Astrocyte (in vitro differentiated cells and primary cell): ENCODE results near the gene PPP2R5C. TPM values are rescaled to one million over a fixed set of nuclear protein-coding genes. Genes with fewer than 3 reads are reported as not detected.

Experiments
- DNase-seq: peaks from one replicate; pipeline ENCODE4 v3.0.0-alpha.2; 2010; ENCODE audit warnings: low read depth
- FAIRE-seq: peaks from 2 replicates; lab custom pipeline; 2011; peaks lifted over from hg19 to GRCh38; lab: Jason Lieb, UNC
- H2AFZ ChIP-seq: 2 replicates; pipeline ENCODE4 v1.6.0; 2012; ENCODE audit warnings: low read depth, low read length, inconsistent platforms
- H3K27ac ChIP-seq: 2 replicates; pipeline ENCODE4 v1.5.1; 2011; ENCODE audit warnings: low read depth, low read length, inconsistent platforms
- H3K27me3 ChIP-seq: 2 replicates; pipeline ENCODE4 v1.6.0; 2011; ENCODE audit warnings: low read length, inconsistent platforms; ENCODE audit not compliant: insufficient read depth
- H3K36me3 ChIP-seq: 2 replicates; pipeline ENCODE4 v1.5.1; 2011; ENCODE audit warnings: low read length, inconsistent platforms; ENCODE audit not compliant: insufficient read depth
- H3K4me1 ChIP-seq: 2 replicates; pipeline ENCODE4 v1.5.1; 2011; ENCODE audit warnings: low read length, inconsistent platforms; ENCODE audit not compliant: insufficient read depth
- H3K4me2 ChIP-seq: 2 replicates; pipeline ENCODE4 v1.6.0; 2012; ENCODE audit warnings: low read length, inconsistent platforms
- H3K4me3 ChIP-seq: 2 replicates; pipeline ENCODE4 v1.5.1; 2011; ENCODE audit warnings: low read depth, mild to moderate bottlenecking, low read length, inconsistent platforms; ENCODE audit not compliant: insufficient read depth
- H3K79me2 ChIP-seq: 2 replicates; pipeline ENCODE4 v1.6.0; 2012; ENCODE audit warnings: mild to moderate bottlenecking, low read length, inconsistent platforms; ENCODE audit not compliant: insufficient read depth
- H3K9ac ChIP-seq: 2 replicates; pipeline ENCODE4 v1.6.0; 2012; ENCODE audit warnings: mild to moderate bottlenecking, low read length, inconsistent platforms
- H3K9me3 ChIP-seq: 2 replicates; pipeline ENCODE4 v1.5.1; 2012; ENCODE audit warnings: low read depth, mild to moderate bottlenecking, low read length, inconsistent platforms; ENCODE audit not compliant: insufficient read depth
- H4K20me1 ChIP-seq: 2 replicates; pipeline ENCODE4 v1.6.0; 2012; ENCODE audit warnings: low read length, inconsistent platforms; ENCODE audit not compliant: insufficient read depth
- H3K27ac Mint-ChIP-seq: one replicate; pipeline ENCODE4 v1.8.0; 2021; ENCODE audit warnings: mild to moderate bottlenecking, mixed read lengths; ENCODE audit not compliant: unreplicated experiment
- H3K27me3 Mint-ChIP-seq: one replicate; pipeline ENCODE4 v1.8.0; 2021; ENCODE audit warnings: low read depth, mixed read lengths; ENCODE audit not compliant: unreplicated experiment
- H3K36me3 Mint-ChIP-seq: one replicate; pipeline ENCODE4 v1.8.0; 2021; ENCODE audit warnings: low read depth, mixed read lengths; ENCODE audit not compliant: unreplicated experiment
- H3K4me1 Mint-ChIP-seq: one replicate; pipeline ENCODE4 v1.8.0; 2021; ENCODE audit warnings: low read depth, mixed read lengths; ENCODE audit not compliant: unreplicated experiment
- H3K4me3 Mint-ChIP-seq: one replicate; pipeline ENCODE4 v1.8.0; 2021; ENCODE audit warnings: mild to moderate bottlenecking, moderate library complexity, mixed read lengths; ENCODE audit not compliant: unreplicated experiment
- H3K9me3 Mint-ChIP-seq: one replicate; pipeline ENCODE4 v1.8.0; 2021; ENCODE audit warnings: mild to moderate bottlenecking, mixed read lengths; ENCODE audit not compliant: unreplicated experiment
- EZH2 ChIP-seq: IDR thresholded peaks from 2 replicates; pipeline ENCODE4 v1.6.1; 2012; ENCODE audit warnings: mild to moderate bottlenecking, low read length, inconsistent platforms; ENCODE audit not compliant: insufficient read depth
- total RNA-seq: library from RNA; stranded (reverse); gene quantifications from 2 replicates; pipeline ENCODE4 v1.2.1, GENCODE V29; 2021
- TF ChIP-seq, protein P1 (sequence below): IDR thresholded peaks from 2 replicates; pipeline ENCODE4 v1.5.1; 2011; ENCODE audit warnings: low read depth, mild to moderate bottlenecking, inconsistent platforms, low read length, moderate library complexity; ENCODE audit not compliant: insufficient read depth

Gene PPP2R5C
- total RNA-seq, 1 donor from 2014 or later, result 102 TPM

DNA sequence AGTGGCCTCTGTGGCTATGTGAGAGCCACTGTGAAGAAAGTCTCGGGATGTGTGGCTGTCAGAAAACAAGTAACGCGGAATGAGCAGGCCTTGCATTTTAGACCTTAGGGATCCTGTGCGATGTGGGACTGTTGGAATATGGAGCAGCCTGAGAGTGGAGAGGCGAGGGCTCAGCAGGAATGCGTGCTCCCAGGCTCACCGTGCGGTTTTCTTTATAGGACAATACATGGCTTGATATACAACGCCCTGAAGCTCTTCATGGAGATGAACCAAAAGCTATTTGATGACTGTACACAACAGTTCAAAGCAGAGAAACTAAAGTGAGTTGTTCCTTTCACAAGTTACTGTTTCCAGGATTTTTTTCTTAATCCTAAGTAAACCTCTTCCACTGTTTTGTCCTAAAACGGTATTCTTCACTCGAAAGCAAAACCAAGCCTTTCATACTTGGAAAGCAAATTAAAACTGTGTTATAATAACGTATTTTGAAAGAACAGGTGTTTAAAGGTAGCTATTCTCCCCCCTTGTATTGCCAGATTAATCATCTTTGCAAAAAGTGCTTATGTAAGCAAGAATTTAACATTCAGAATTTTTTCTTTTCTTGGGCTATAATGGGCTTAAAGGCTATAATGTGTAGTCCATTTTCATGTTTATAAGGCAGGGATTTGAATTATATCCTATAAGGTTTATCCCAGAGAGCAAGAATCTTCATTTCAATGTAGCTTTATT is 148.0 kb downstream of the PPP2R5C start:
- no peak for DNase-seq
- Histone ChIP-seq H3K4me2 (no peak overlapping the region), H3K36me3 (peaks cover 19% of the 10 kb centered on the region), H4K20me1 (peaks cover 7% of the 10 kb centered on the region), H3K9me3 (no peaks in the 10 kb centered on the region), H3K9ac (no peak overlapping the region), H3K79me2 (no peaks in the 10 kb centered on the region), H3K4me1 (no peaks in the 10 kb centered on the region), H2AFZ (no peak overlapping the region), H3K4me3 (no peak overlapping the region), H3K27ac (no peak overlapping the region), H3K27me3 (no peaks in the 10 kb centered on the region)
- Mint-ChIP-seq H3K4me1 (no peaks in the 10 kb centered on the region), H3K27ac (no peak overlapping the region), H3K4me3 (no peak overlapping the region), H3K27me3 (no peaks in the 10 kb centered on the region), H3K36me3 (peaks cover 16% of the 10 kb centered on the region), H3K9me3 (no peaks in the 10 kb centered on the region)
- no peak for TF ChIP-seq EZH2
- TF ChIP-seq, protein P1, sequence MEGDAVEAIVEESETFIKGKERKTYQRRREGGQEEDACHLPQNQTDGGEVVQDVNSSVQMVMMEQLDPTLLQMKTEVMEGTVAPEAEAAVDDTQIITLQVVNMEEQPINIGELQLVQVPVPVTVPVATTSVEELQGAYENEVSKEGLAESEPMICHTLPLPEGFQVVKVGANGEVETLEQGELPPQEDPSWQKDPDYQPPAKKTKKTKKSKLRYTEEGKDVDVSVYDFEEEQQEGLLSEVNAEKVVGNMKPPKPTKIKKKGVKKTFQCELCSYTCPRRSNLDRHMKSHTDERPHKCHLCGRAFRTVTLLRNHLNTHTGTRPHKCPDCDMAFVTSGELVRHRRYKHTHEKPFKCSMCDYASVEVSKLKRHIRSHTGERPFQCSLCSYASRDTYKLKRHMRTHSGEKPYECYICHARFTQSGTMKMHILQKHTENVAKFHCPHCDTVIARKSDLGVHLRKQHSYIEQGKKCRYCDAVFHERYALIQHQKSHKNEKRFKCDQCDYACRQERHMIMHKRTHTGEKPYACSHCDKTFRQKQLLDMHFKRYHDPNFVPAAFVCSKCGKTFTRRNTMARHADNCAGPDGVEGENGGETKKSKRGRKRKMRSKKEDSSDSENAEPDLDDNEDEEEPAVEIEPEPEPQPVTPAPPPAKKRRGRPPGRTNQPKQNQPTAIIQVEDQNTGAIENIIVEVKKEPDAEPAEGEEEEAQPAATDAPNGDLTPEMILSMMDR, result no peak
- FAIRE-seq, result no peak

DNA sequence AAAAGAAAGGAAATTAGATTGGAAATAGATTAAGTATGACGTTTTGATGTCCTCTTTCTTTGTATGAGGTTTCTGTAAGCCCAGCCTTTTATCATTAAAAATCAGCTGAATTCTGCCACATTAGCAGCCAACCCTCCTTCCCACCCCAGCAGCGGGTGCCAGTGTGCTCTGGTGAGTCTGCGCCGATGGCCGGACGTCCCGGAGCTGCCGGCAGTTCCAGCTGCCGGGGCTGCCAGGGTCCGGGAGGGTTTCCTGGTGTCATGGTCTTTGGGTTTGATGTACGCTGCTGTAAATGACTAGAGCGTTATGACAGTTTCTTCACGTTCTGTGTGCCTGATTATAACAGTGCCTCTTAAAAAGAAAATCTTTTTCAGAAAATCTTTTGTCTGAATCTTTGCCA is 151.3 kb downstream of the PPP2R5C start:
- H4K20me1 ChIP-seq, result peaks cover 7% of the 10 kb centered on the region
- H3K27ac ChIP-seq, result no peak overlapping the region
- no peaks in the 10 kb centered on the region for H3K4me1 Mint-ChIP-seq
- no peak for DNase-seq
- TF ChIP-seq, protein P1, result no peak
- no peaks in the 10 kb centered on the region for H3K79me2 ChIP-seq
- no peak for FAIRE-seq
- no peak overlapping the region for H2AFZ ChIP-seq
- H3K9ac ChIP-seq, result no peak overlapping the region
- no peak overlapping the region for H3K4me3 Mint-ChIP-seq
- no peak overlapping the region for H3K4me2 ChIP-seq
- H3K27me3 ChIP-seq, result no peaks in the 10 kb centered on the region
- peaks cover 3% of the 10 kb centered on the region for H3K4me1 ChIP-seq
- no peaks in the 10 kb centered on the region for H3K9me3 Mint-ChIP-seq
- peaks cover 17% of the 10 kb centered on the region for H3K36me3 ChIP-seq
- H3K4me3 ChIP-seq, result no peak overlapping the region
- H3K27me3 Mint-ChIP-seq, result no peaks in the 10 kb centered on the region
- no peaks in the 10 kb centered on the region for H3K9me3 ChIP-seq
- H3K27ac Mint-ChIP-seq, result no peak overlapping the region
- peaks cover 16% of the 10 kb centered on the region for H3K36me3 Mint-ChIP-seq

DNA sequence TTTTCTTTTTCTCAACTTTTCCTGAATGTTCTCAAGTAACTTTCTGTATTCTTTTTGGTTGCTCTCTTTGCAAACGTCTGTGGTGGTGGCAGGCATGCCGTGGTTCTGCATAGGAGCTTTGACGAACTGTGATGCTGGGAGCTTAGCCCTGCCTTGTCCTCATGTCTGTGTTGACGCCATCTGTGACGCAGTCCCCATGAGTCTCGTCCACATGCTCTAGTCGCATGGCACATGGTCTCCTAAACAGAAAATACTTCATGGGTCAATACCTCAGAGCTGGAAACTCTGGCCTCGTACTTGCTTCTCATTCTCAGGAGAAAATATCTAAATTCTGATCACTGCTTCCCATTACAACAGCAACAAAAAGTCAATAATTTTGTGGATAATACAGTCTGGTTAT is 152.6 kb downstream of the PPP2R5C start:
- Mint-ChIP-seq H3K4me1 (peaks cover 2% of the 10 kb centered on the region), H3K27me3 (no peaks in the 10 kb centered on the region), H3K4me3 (no peak overlapping the region), H3K27ac (no peak overlapping the region), H3K36me3 (peaks cover 14% of the 10 kb centered on the region), H3K9me3 (no peaks in the 10 kb centered on the region)
- no peak overlapping the region for H3K4me3 ChIP-seq
- no peak for FAIRE-seq
- no peak for DNase-seq
- H2AFZ ChIP-seq, result no peak overlapping the region
- no peak overlapping the region for H3K27ac ChIP-seq
- no peaks in the 10 kb centered on the region for H3K9me3 ChIP-seq
- H4K20me1 ChIP-seq, result peaks cover 7% of the 10 kb centered on the region
- H3K36me3 ChIP-seq, result peaks cover 17% of the 10 kb centered on the region
- H3K4me2 ChIP-seq, result no peak overlapping the region
- no peaks in the 10 kb centered on the region for H3K27me3 ChIP-seq
- H3K79me2 ChIP-seq, result no peaks in the 10 kb centered on the region
- no peak overlapping the region for H3K9ac ChIP-seq
- H3K4me1 ChIP-seq, result peaks cover 3% of the 10 kb centered on the region
- TF ChIP-seq, protein P1, result no peak
- no peak for TF ChIP-seq EZH2
